SK-N-MC (cell line): ENCODE results near the gene RFC5.

ENCODE experiments used
- EZH2 ChIP-seq: fragments of 200-600 bp; sonication (generic); IDR thresholded peaks from one replicate; pipeline ENCODE4 v1.6.1; 2017; ENCODE audit warnings: antibody characterized with exemption
- FOXP2 ChIP-seq: optimal IDR thresholded peaks from 2 replicates; pipeline ENCODE3; 2011; ENCODE audit warnings: mild to moderate bottlenecking, moderate library complexity; ENCODE audit not compliant: insufficient read depth; ENCODE audit errors: extremely low read length, control extremely low read depth
- POLR2AphosphoS5 ChIP-seq: IDR thresholded peaks from 2 replicates; pipeline ENCODE4 v1.6.1; 2012; ENCODE audit warnings: mild to moderate bottlenecking, low read depth, low read length, borderline replicate concordance

DNA sequence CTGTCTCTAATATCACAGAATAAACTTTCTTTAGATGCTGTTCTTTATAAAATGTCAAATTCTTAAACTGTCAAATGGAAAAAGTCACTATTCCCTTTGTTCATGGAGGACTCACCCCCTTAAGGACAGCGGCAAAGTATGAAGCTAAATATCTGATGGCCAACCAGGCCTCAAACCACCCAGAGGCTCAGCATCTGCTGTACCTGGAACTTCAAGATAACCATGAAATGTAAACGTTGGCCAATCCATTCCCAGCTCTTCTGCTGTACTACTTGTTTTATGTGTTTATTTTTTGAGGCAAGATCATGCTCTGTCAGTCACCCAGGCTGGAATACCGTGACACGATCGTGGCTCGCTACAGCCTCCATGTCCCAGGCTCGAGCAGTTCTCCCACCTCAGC is 15.7 kb downstream of the RFC5 start:
- TF ChIP-seq FOXP2 (no peak), EZH2 (no peak), POLR2AphosphoS5 (no peak)
